ENCODE data around the gene IL17D.

DNA sequence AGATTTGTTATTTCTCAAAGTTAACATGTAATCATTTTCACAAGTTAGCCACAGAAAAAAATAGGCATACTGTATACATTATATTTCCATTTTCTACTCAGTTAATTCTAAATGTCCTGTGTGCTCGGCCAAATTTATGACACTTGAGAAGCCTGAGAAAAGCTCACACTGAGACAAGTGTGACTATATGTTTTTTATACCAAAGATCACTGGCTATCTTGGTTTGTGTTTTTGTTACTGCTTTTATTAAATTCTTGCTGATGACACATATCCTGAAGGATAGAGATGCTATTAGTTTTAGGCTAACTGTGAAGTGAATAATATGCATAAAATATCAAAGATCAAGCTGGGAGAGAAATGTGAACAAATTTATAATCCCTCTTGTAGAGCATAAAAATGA, 49.3 kb upstream of the IL17D start:
- TF ChIP-seq, protein P1, sequence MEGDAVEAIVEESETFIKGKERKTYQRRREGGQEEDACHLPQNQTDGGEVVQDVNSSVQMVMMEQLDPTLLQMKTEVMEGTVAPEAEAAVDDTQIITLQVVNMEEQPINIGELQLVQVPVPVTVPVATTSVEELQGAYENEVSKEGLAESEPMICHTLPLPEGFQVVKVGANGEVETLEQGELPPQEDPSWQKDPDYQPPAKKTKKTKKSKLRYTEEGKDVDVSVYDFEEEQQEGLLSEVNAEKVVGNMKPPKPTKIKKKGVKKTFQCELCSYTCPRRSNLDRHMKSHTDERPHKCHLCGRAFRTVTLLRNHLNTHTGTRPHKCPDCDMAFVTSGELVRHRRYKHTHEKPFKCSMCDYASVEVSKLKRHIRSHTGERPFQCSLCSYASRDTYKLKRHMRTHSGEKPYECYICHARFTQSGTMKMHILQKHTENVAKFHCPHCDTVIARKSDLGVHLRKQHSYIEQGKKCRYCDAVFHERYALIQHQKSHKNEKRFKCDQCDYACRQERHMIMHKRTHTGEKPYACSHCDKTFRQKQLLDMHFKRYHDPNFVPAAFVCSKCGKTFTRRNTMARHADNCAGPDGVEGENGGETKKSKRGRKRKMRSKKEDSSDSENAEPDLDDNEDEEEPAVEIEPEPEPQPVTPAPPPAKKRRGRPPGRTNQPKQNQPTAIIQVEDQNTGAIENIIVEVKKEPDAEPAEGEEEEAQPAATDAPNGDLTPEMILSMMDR (IDR thresholded peaks at IDR 0.05): no peak
- TF ChIP-seq POLR2AphosphoS5 (IDR thresholded peaks at IDR 0.05) (no peak), EP300 (IDR thresholded peaks at IDR 0.05; ENCODE audit: low read depth) (no peak)

All from transverse colon (tissue), 4 donors.